Activated T-cell treated with anti-CD3 and anti-CD28 coated beads for 4 hours (primary cell): Measurements from ENCODE around the gene PCSK5.
"Not testable (repeated sequence)": the region's sequence is repeated elsewhere in the genome, so short reads cannot be mapped to it uniquely, and the experiment has no call there.

Experiments used
- DNase-seq: peaks from one replicate; pipeline ENCODE4 v3.0.0-alpha.2; 2020

PCSK5 gene

DNA sequence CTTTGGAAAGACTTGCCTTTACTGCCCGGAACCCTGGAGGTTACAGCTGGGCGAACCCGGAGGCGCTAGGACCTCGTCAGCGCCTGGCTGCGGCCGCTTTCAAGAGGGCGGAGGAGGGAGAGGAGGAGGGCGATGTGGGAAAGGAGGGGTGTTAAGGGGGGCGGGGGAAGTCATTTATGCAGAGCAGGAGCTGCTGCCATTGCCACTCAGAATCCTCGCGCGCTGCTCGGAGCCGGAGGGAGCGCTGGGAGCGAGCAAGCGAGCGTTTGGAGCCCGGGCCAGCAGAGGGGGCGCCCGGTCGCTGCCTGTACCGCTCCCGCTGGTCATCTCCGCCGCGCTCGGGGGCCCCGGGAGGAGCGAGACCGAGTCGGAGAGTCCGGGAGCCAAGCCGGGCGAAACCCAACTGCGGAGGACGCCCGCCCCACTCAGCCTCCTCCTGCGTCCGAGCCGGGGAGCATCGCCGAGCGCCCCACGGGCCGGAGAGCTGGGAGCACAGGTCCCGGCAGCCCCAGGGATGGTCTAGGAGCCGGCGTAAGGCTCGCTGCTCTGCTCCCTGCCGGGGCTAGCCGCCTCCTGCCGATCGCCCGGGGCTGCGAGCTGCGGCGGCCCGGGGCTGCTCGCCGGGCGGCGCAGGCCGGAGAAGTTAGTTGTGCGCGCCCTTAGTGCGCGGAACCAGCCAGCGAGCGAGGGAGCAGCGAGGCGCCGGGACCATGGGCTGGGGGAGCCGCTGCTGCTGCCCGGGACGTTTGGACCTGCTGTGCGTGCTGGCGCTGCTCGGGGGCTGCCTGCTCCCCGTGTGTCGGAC lies at the start of gene PCSK5:
TSS of gene PCSK5 (plus strand) at position 202 of the 805 bp plus-strand sequence. CDS start at position 711, 509 bp downstream.
- peak; percentile 79 for DNase-seq

DNA sequence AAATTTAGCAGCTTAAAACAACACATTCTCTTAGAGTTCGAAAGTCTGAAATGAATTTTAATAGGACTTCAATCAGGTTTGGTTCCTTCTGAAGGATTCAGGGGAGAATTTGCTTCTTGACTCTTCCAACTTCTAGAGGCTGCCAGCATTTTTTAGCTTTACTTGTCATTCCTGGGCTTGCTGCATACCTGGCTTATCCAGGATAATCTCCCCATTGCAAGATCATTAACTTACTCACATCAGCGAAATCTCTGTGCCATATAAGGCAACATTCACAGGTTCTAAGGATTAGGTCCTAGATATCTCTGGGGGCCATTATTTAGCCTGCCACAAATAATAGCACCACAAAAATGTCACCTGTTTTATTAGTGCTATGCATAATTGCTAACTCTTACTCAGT lies 46.2 kb upstream of the PCSK5 start:
- DNase-seq, result no peak

DNA sequence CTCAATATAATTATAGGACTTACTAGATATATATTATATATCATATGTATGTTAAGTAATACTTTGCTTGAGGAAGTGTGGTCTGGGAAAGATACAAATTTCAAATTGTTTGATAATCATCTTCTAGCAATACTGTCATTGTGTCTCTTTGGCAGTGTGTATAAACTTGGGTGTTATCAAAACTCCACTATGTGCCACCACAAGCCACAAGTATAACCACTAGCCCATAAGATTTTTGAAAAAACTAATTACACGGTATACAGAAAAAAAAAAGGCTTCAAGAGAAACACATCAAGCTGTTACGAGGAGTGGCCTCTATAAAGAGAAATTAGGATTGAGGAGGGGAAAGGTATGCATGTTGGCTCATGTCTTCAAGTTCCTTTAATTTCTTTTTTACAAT lies 44.7 kb upstream of the PCSK5 start:
- DNase-seq, result no peak

DNA sequence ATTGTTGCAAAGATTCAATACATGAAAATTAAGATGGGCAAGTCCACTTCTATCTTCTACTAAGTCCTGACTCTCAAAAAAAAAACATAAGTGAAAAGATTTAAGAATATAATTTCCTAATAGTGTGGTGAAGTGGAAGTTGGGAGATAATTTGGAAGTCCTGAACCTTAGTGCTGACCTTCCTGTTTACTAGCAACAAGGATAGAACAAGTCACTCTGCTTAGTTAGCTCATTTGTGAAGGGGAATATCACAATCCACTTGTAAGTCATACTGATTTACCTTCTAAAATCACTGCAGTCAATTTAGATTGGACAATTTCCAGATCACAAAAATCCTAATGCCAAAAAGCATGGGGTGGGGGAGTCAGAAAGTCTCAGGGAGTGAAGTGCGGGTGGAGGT lies 43.4 kb upstream of the PCSK5 start:
- DNase-seq, result no peak

DNA sequence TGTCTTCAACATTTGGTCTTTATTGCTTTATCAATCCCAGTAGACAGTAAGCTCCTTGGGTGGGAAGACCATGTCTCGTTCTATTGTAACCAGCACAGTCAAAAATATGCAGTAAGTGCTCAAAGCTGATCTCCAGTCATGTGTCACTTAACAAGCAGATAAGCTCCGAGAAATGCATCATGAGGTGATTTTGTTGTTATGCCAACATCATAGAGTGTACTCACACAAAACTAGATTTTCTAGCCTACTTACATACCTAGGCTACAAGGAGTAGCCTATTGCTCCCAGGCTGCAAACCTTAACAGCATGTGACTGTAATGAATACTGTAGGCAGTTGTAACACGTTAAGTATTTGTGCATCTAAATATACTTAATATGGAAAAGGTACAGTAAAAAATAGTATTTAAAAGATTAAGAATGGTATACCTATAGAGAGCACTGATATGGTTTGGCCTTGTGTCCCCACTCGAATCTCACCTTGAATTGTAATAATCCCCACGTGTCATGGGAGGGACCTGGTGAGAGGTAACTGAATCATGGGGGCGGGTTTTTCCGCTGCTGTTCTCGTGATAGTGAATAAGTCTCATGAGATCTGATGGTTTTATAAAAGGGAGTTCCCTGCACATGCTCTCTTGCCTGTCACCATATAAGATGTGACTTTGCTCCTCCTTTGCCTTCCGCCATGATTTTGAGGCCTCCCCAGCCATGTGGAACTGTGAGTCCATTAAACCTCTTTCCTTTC lies 39.8 kb upstream of the PCSK5 start:
- DNase-seq, result no peak

DNA sequence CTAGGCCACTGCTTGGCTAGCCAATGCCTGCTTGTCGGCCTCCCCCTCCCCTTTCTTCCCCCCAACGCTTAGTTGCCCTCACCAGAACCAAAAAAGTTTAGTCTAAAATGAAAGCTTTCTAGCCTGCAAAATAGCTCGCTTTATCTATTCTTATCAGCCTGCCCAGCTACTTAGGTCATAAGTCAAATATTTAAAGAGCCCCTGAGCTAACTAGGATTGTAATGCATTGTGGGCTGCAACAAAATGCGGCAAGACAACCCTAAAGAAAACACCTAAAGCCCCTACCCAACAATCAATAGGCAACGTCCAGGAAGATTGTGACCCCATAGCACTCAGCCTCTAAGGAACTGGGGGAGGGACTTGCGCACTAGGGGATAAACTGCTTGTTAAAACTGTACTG lies 38.6 kb upstream of the PCSK5 start:
- DNase-seq, result no peak

DNA sequence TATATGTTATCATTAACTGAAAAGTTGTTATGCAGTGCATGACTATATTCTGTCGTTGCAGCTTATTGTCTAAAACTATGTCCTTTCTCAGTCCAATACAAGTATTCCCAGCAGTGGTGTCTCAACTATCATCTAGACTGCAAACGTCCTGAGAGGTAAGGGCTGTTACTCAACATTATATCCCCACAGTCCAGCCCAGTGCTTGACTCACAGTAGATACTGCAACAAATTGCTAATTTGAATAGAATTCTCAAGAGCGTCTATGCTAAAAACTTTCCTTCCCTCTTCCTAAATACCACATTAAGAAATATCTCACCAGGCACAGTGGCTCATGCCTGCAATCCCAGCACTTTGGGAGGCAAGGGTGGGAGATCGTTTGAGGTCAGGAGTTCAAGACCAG lies 37.7 kb upstream of the PCSK5 start:
- no peak for DNase-seq

DNA sequence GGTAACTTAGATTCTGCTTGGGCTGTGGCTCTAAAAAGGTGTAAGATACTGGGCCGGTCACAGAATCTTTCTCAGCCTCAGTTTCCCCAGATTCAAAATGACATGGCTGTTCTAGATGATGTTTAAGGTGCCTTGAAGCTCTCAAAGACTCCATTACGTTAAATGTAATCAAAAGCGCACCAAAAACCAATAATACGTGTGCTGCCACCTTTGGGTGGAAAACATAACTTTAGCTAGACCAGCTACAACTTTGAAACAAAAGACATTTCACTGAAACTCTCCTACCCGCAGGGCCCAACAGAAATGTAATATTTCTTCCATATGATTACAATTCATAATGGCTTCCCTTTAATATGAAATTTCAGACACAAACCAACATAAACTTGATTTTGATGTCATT lies 35.0 kb upstream of the PCSK5 start:
- DNase-seq, result no peak

DNA sequence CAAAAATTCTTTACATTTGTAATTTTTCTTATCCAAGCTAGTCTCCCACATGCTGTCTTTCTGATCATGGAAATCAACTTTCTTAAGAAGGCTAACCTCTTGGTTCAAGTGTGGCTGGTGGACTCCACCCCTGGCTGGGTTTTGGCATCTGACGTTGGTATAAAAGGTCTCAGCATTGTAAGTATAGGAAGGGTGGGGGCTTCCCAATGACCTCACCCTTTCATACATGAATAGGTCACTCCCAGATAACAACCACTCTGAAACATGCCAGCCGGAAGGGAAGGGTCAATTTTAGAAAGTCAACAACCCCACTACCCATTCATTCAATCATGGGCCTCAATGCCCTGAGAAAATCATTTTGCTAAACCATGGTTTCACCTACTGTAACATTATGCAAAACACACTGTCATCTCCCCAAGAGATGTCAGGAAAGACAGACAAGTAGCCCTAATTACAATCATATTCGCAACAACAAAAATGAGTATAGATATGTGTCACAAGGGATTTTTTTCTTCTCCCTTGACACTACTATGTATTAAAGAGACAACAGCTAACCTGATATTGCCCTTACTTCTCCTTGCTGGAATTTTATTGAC lies 31.9 kb upstream of the PCSK5 start:
- no peak for DNase-seq

DNA sequence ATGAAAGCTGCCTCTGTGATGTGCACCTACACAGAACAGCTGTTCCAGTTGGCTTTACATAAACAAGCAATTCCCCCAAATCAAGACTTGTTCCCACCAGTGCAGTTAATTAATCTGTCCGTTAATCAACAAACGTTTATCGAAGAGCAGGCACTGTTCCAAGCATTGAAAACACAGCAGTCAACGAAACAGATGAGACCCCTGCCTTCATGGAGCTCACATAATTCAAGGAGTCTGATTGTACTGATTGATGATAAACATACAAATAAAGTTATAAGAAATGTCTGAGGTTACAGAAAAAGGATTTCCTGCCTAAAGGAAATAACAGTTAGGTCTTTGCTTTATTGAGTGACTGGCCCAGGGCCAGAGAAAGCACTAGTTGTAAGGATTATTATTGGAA lies 26.2 kb upstream of the PCSK5 start:
- DNase-seq, result no peak

DNA sequence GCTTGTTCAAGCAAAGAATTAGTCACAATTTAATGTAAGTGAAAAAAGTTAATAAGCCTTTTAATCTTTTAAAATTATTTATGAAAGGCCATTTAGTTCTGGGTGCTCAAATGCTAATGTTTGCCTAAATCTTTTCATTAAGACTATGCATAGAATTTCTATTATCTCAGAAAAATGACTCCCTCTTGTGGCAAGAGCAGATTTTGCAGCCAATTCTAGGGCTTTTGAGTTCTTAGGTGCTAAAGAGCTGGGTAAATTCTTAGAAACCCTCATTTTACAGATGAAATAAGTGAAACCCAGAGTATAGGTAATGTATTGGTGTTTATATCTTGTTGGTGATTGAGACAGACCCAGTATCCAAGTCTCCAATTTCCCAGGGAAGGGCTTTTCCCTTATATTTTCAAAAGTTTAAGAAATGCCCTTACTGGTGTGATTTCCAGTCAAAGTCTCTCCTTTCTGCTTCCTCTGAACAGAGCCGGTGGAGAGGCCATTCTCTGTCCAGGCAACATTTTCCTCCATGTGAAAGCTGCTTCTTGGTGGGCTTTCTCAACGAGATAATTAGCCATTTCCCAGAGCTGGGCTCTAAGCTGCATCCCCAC lies 24.1 kb upstream of the PCSK5 start:
- peak; percentile 32 for DNase-seq

DNA sequence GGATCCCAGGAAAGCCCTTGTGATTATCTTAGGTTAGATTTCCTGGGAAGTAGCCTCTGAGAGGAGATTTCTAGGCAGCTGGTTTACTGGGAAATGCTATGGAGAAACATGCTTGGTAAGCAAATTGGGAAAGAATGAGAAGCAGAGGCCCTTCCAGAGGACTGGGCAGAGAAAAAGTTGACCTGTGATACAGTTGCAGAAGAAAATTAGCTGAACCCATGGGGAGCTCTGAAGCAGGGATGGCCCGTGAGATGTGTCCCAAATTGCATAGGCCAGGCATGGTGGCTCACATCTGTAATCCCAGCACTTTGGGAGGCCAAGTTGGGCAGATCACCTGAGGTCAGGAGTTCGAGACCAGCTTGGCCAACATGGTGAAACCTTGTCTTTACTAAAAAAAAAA lies 21.9 kb upstream of the PCSK5 start:
- DNase-seq, result not testable (repeated sequence)

DNA sequence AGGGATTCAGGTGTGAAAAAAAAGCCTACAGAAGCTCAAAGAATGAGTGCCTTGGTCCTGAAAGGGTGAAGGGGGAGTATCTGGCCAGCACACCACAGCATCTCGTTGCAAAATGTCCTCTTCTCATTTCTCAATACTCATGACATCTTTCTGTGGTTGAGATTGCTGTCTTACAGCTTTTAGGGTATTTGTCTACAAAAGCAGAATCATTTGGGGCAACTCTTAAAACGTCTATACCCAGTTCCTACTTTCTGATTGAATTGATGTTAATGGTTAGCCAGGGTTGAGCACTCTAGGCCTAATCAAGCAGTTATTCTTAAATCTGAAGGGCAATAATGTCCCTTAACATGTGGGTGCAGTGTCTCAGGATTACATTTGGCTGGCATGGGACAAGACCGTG lies 21.2 kb upstream of the PCSK5 start:
- no peak for DNase-seq

DNA sequence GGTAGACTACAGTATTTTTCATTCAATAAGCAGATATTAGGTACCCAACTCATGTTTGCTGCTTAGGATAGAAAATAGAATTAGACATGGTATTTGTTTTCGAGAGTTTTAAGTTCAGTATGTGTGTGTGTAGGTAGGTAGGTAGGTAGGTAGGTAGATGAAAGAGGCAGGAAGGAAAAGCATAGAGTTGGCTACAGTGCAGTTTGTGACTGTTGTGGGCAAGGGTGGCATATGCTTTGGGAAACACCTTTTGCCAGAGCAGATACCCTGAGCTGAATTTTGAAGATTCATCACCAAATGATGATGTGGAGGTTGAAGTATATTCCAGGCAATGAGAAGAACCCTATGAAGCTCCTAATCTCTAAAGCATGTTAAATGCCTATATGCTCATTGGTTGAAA lies 20.0 kb upstream of the PCSK5 start:
- no peak for DNase-seq

DNA sequence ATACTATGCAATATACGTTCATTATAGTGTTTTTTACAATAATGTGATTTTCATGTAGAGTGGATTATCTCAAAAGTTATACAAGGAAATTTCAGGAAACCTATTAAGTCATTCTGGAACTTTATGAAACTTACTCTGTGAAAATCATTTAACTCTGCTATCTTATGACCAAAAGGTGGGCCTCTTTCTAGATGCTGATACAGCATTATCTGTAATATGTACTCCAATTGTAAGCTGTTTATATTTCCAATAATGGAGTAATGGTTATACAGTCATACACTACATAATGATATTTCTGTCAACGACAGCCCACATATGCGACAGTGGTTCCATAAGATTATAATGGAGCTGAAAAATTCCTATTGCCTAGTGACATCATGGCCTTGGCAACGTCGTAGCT lies 18.8 kb upstream of the PCSK5 start:
- no peak for DNase-seq

DNA sequence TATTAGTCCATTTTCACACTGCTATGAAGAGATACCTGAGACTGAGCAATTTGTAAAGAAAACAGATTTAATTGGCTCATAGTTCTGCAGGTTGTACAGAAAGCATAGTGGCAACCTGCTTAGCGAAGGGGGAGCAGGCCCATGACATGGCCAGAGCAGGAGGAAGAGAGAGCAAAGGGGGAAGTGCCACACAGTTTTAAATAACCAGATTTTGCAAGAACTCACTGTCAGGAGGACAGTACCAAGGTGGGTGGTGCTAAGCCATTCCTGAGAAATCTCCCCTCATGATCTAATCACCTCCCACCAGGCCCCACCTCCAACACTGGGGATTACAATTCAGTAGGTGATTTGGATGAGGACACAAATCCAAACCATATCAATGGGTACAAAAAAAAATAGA lies 16.8 kb upstream of the PCSK5 start:
- DNase-seq, result no peak

DNA sequence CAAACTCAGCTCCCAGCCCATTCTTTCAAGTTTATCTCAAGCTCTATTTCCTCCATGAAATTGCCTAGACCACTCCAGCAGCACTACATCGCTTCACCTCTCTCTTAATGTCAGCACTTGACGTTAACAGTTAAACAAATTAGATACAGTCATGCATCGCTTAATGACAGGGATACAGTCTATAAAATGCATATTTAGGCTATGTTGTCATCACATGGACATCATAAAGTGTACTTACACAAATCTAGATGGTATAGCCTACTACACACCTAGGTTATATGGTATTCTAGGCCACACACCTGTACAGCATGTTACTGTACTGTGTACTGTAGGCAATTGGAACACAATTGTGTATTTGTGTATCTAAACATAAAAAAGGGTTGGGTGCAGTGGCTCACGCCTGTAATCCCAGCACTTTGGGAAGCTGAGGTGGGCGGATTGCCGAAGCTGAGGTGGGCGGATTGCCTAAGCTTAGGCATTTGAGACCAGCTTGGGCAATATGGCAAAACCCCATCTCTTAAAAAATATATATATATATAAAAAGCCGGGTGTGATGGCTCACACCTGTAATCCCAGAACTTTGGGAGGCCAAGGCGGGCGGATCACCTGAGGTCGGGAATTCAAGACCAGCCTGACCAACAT lies 13.4 kb upstream of the PCSK5 start:
- no peak for DNase-seq

DNA sequence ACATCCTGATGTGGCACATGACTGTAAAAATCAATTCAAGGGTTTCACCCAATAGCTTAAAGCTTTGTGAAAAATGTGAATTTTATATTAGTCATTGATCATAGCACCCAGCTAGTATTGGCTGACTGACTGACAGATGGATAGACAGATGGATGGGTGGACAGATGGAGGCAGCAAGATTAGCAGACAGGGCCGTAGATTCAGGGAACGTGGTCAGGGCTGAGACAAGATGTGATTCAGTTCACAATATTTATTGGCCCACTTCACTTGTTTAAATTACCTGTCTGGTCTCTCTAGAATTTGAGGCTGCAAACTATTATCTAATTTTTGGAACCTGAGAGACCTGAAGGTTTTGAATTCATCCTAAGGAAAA lies 12.0 kb upstream of the PCSK5 start:
- no peak for DNase-seq

DNA sequence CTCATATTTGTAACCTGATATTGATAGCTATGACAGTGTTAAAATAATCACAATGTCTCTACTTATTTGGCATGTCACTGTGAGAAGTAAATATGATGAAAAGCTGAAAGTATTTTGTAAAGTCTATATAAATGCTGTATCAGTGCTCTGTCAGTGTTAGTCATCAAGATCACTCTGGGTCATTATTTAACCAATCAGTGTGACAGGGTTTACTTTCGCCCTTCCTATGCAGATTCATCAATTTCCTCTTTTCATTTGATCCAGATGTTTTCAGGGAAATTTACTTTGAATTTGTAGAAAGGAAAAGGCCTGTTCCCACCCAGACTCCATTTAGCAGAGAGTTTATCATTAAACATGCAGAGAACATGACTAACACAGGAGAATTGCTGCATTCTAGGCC lies 9.9 kb upstream of the PCSK5 start:
- no peak for DNase-seq

DNA sequence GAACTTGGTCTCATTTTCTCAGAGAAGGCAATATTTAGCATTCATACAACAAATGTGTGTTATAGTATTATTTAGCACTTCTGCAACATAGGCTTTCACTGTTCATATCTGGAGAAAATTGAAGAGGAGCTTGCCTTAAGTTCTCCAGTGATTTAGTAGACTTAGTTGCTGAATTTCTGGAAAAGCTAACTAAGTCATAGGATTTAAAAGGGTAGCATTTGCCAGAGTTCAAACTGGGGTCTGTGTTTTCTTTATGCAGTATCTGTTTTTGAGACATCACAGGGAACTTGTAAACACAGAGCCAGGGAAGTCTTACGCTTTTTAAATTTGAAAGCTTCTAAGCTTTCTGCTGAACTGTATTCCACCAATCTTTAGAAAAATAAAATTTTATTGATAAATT lies 8.7 kb upstream of the PCSK5 start:
- DNase-seq, result no peak

DNA sequence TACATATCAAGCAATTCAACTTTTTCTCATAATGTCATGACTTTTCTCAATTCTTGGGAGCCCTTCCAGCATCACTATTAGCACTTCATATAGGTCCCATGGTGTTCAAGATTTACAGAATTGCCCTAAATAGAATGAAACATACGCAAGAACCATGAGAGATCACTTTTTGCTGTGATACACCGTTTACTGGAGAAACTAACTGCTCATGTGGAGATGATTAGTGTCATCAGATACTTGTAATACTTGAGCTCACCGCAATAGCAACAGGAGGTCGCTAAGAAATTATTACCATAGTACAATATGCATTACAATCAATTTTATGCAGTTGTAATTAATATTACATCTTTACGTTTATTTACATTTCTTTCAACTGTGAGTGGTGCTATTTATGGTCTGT lies 4.8 kb upstream of the PCSK5 start:
- no peak for DNase-seq

DNA sequence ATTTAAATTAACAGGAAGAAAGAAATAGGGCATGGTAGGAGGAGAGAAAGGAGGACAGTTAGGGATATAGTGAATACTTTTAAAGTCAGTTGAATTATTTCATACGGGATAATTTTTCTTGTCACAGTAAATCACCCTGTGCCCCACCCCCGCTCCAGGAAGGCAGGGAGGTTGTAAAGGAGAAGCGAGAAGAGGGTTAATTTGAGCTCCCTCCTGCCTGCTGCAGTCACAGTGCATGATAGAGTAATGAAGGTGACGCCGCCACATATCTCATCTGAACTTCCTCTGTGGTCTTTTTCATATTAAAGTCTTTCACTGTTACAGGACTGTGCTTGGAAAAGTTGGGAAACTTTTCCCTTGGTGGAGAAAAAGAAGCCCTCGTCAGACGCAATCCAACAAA lies 896 bp upstream of the PCSK5 start:
- DNase-seq, result no peak

DNA sequence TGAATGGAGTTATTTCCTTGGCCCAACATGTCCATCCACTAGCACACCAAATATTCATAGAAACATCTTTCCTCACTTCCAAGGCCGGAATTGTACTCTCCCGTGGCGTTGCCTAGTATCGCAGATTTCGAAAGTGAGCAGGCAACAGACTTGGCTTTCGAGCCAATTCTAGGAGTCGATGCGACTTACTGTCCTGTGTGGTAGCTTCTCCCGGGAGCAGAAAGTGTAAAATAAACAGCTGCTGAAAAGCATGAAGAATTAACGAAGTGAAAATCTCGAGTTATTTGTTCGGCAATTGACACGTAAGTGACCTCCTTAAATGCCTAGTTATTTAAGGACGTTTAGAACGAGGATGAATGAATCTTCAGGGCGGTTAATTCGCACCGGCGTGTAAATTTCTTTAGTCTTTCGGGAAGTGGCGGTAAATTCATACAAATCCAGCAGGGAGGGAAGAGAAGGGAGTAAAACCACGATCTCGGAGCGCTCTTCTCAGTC lies 449 bp upstream of the PCSK5 start:
- DNase-seq, result no peak
